T-helper 2 cell treated with Interferon-gamma antibody and Interleukin-4, amounts not matched to agents 5 μg/mL and 100 μg/mL, for 36 hours (primary cell): ENCODE measurements around the gene STT3A.

ENCODE experiments used
- DNase-seq: peaks from one replicate; pipeline ENCODE4 v3.0.0; 2021; ENCODE audit warnings: low spot score
- H3K27ac Mint-ChIP-seq: one replicate; pipeline ENCODE4 v1.8.0; 2021; ENCODE audit warnings: mild to moderate bottlenecking, mixed read lengths
- H3K27me3 Mint-ChIP-seq: one replicate; pipeline ENCODE4 v1.8.0; 2021; ENCODE audit warnings: low read depth, mixed read lengths
- H3K36me3 Mint-ChIP-seq: one replicate; pipeline ENCODE4 v1.8.0; 2021; ENCODE audit warnings: low read depth, mixed read lengths
- H3K4me1 Mint-ChIP-seq: one replicate; pipeline ENCODE4 v1.8.0; 2021; ENCODE audit warnings: low read depth, mixed read lengths
- H3K4me3 Mint-ChIP-seq: one replicate; pipeline ENCODE4 v1.8.0; 2022; ENCODE audit warnings: mild to moderate bottlenecking, moderate library complexity, mixed read lengths
- H3K9me3 Mint-ChIP-seq: one replicate; pipeline ENCODE4 v1.8.0; 2021; ENCODE audit warnings: mixed read lengths

The STT3A gene

GRCh38 chr11:125605417-125605816, 12.8 kb downstream of the STT3A start:
- no peak overlapping the region for H3K4me3 Mint-ChIP-seq
- H3K36me3 Mint-ChIP-seq, result peaks cover 71% of the 10 kb centered on the region
- DNase-seq, result no peak
- H3K27ac Mint-ChIP-seq, result no peak overlapping the region
- peaks cover 2% of the 10 kb centered on the region for H3K4me1 Mint-ChIP-seq
- H3K9me3 Mint-ChIP-seq, result no peaks in the 10 kb centered on the region
- no peaks in the 10 kb centered on the region for H3K27me3 Mint-ChIP-seq

- no peak overlapping the region for H3K4me3 Mint-ChIP-seq
- no peaks in the 10 kb centered on the region for H3K9me3 Mint-ChIP-seq
- no peak overlapping the region for H3K27ac Mint-ChIP-seq
- H3K36me3 Mint-ChIP-seq, result peaks cover 68% of the 10 kb centered on the region
- peaks cover 2% of the 10 kb centered on the region for H3K4me1 Mint-ChIP-seq
- DNase-seq, result no peak
- H3K27me3 Mint-ChIP-seq, result no peaks in the 10 kb centered on the region
These were observed 16.9 kb downstream of the STT3A start for GRCh38 chr11:125609545-125609944.

DNA sequence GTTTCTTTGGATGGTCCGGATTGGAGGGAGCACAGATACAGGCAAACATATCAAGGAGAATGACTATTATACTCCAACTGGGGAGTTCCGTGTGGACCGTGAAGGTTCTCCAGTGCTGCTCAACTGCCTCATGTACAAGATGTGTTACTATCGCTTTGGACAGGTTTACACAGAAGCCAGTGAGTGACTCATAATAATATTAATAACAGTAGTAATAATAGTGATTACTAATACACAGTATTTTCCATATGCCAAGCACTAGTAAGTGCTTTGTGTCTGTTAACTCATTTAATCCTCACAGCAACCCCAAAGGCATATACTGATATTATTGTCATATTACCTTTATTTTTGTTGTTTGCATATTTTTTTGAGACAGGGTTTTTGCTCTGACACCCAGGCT, 25.7 kb downstream of the STT3A start:
- Mint-ChIP-seq H3K27ac (no peak overlapping the region), H3K4me3 (no peak overlapping the region), H3K9me3 (no peaks in the 10 kb centered on the region), H3K4me1 (no peaks in the 10 kb centered on the region), H3K27me3 (no peaks in the 10 kb centered on the region), H3K36me3 (peaks cover 65% of the 10 kb centered on the region)
- no peak for DNase-seq

- Mint-ChIP-seq H3K27me3 (no peaks in the 10 kb centered on the region), H3K36me3 (peaks cover 53% of the 10 kb centered on the region)
These were observed 29.3 kb downstream of the STT3A start for GRCh38 chr11:125621995-125622394.

GRCh38 chr11:125623064-125623463, 30.4 kb downstream of the STT3A start:
- no peak for DNase-seq
- Mint-ChIP-seq H3K9me3 (no peaks in the 10 kb centered on the region), H3K4me1 (peaks cover 14% of the 10 kb centered on the region), H3K27me3 (no peaks in the 10 kb centered on the region), H3K36me3 (peaks cover 53% of the 10 kb centered on the region), H3K27ac (peak overlapping the region; percentile 16), H3K4me3 (no peak overlapping the region)

More at GRCh38 chr11:125621995-125622394, 29.3 kb downstream of the STT3A start:
- no peak for DNase-seq
- H3K27ac Mint-ChIP-seq, result no peak overlapping the region
- no peak overlapping the region for H3K4me3 Mint-ChIP-seq
- peaks cover 7% of the 10 kb centered on the region for H3K4me1 Mint-ChIP-seq
- no peaks in the 10 kb centered on the region for H3K9me3 Mint-ChIP-seq

DNA sequence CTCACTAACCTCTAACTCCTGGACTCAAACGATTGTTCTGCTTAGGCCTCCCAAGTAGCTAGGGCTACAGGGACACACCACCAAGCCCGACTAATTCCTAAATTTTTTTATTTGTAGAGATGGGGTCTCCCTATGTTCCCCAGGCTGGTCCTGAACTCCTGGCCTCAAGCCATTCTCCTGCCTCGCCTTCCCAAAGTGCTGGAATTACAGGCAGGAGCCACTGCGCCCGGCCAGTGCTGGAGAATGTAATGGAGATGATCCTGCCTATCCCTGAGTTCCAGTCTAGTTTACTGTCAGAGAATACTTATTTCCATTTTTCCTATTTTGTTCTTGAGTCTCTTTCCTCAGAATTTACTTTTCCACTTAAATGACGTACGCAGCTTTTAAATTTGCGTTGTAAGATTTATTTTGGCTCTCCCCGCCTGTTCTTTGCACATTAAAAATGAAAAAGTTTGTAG, 32.1 kb downstream of the STT3A start, which contains the start of gene CHEK1:
CHEK1 (plus strand) TSS at position 408 of the 458 bp plus-strand sequence. CDS start 1,606 bp downstream, outside the sequence.
- DNase-seq, result no peak

GRCh38 chr11:125625225-125625629, 32.6 kb downstream of the STT3A start:
- Mint-ChIP-seq H3K4me3 (peak overlapping the region; percentile 92), H3K27ac (peak overlapping the region; percentile 98), H3K27me3 (no peaks in the 10 kb centered on the region), H3K4me1 (peaks cover 16% of the 10 kb centered on the region), H3K36me3 (peaks cover 40% of the 10 kb centered on the region), H3K9me3 (no peaks in the 10 kb centered on the region)
- DNase-seq, result no peak

More for the DNA sequence above, 32.1 kb downstream of the STT3A start, which contains the start of gene CHEK1:
- Mint-ChIP-seq H3K4me3 (peak within 1 kb of the TSS; percentile 92), H3K36me3 (peaks cover 42% of the 10 kb centered on the region), H3K27me3 (no peaks in the 10 kb centered on the region), H3K9me3 (no peaks in the 10 kb centered on the region), H3K4me1 (peaks cover 16% of the 10 kb centered on the region), H3K27ac (peak within 1 kb of the TSS; percentile 98)

- peak overlapping the region; percentile 92 for H3K4me3 Mint-ChIP-seq
- H3K36me3 Mint-ChIP-seq, result peaks cover 39% of the 10 kb centered on the region
- H3K9me3 Mint-ChIP-seq, result no peaks in the 10 kb centered on the region
- H3K27me3 Mint-ChIP-seq, result no peaks in the 10 kb centered on the region
- peaks cover 18% of the 10 kb centered on the region for H3K4me1 Mint-ChIP-seq
- peak; percentile 88 for DNase-seq
- peak overlapping the region; percentile 98 for H3K27ac Mint-ChIP-seq
These were observed 33.1 kb downstream of the STT3A start for GRCh38 chr11:125625630-125626287.

DNA sequence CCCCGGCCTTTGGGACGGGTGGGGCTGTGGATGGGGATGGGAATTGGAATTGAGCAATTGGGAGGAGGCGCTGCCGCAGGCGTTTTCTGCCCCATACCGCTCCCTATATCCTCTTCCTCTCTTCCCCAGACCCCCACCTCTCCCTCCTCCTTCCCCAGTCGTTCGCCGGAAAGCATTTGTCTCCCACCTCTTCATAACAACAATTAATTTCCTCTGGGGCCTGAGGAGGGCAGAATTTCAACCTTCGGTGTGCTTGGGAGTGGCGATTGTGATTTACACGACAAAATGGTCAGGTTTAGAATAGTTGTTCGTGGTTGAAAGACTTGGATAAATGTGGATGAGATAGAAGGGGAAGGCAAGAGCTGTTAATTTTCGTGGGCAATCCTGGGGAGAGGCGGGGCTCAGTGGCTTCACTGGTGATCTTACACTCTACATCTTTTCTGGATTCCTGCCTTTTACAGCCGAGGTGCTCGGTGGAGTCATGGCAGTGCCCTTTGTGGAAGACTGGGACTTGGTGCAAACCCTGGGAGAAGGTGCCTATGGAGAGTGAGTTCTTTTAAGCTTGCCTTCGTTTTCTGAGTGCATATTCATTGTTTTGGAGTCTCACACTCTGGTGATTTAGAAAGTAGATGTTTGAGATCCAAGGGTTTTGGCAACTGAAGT, 33.8 kb downstream of the STT3A start:
- peak overlapping the region; percentile 98 for H3K27ac Mint-ChIP-seq
- peak overlapping the region; percentile 92 for H3K4me3 Mint-ChIP-seq
- H3K9me3 Mint-ChIP-seq, result no peaks in the 10 kb centered on the region
- H3K4me1 Mint-ChIP-seq, result peaks cover 20% of the 10 kb centered on the region
- peaks cover 36% of the 10 kb centered on the region for H3K36me3 Mint-ChIP-seq
- no peaks in the 10 kb centered on the region for H3K27me3 Mint-ChIP-seq
- DNase-seq, result peak; percentile 9

DNA sequence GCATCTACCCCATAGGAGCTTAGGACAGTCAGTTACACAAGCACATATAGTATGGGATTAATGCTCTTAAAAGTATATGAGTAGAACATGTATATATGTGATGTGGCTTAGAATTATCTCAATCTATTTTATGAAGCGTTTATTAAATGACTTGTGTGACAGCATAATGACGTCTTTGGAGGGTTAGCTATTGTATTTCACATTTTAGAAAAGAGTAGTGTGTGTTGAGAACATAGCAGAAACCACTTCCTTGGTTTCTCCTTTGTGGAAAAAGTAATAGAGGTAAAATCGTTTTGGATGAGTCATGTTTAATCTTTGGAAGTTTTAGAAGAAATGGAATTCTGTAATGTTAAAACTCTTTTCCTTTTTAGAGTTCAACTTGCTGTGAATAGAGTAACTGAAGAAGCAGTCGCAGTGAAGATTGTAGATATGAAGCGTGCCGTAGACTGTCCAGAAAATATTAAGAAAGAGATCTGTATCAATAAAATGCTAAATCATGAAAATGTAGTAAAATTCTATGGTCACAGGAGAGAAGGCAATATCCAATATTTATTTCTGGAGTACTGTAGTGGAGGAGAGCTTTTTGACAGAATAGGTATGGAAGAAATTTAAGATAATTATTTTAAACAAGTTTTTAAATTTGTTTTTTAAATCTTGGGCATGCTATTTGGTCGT, 34.7 kb downstream of the STT3A start:
- H3K9me3 Mint-ChIP-seq, result no peaks in the 10 kb centered on the region
- H3K4me1 Mint-ChIP-seq, result peaks cover 22% of the 10 kb centered on the region
- H3K27ac Mint-ChIP-seq, result peak overlapping the region; percentile 58
- no peak for DNase-seq
- peaks cover 35% of the 10 kb centered on the region for H3K36me3 Mint-ChIP-seq
- no peaks in the 10 kb centered on the region for H3K27me3 Mint-ChIP-seq
- H3K4me3 Mint-ChIP-seq, result peak overlapping the region; percentile 92

DNA sequence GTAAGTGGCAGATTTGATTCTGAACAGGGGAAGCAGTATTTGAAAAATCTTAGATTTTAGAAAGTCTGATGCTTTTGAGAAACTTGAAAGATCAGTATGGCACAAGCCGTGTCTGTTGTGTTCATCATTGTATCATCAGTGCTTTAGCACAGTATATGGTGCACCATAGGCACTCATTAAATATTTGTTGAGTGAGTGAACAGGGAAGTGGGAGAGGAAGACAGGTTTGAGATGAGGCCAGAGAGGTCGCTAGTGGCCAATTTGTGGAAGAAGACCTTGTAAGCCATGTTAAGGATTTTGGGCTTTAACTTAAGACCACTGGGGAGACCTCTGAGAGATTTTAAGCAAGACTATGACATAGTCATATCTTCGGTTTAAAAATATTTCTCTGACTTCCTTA, 45.2 kb downstream of the STT3A start:
- Mint-ChIP-seq H3K36me3 (peaks cover 66% of the 10 kb centered on the region), H3K4me1 (peaks cover 20% of the 10 kb centered on the region), H3K4me3 (no peak overlapping the region), H3K27me3 (no peaks in the 10 kb centered on the region), H3K9me3 (no peaks in the 10 kb centered on the region), H3K27ac (no peak overlapping the region)
- no peak for DNase-seq

GRCh38 chr11:125638315-125638714, 45.7 kb downstream of the STT3A start:
- Mint-ChIP-seq H3K27me3 (no peaks in the 10 kb centered on the region), H3K36me3 (peaks cover 66% of the 10 kb centered on the region), H3K4me1 (peaks cover 18% of the 10 kb centered on the region), H3K4me3 (no peak overlapping the region), H3K27ac (peak overlapping the region; percentile 9), H3K9me3 (no peaks in the 10 kb centered on the region)
- DNase-seq, result no peak

GRCh38 chr11:125645871-125646270, 53.2 kb downstream of the STT3A start:
- DNase-seq, result no peak
- Mint-ChIP-seq H3K4me1 (peaks cover 15% of the 10 kb centered on the region), H3K36me3 (peaks cover 65% of the 10 kb centered on the region), H3K9me3 (peaks cover 4% of the 10 kb centered on the region), H3K27ac (no peak overlapping the region), H3K4me3 (no peak overlapping the region), H3K27me3 (no peaks in the 10 kb centered on the region)
